ENCODE data around the gene PPP2R5D.

Gene PPP2R5D

DNA sequence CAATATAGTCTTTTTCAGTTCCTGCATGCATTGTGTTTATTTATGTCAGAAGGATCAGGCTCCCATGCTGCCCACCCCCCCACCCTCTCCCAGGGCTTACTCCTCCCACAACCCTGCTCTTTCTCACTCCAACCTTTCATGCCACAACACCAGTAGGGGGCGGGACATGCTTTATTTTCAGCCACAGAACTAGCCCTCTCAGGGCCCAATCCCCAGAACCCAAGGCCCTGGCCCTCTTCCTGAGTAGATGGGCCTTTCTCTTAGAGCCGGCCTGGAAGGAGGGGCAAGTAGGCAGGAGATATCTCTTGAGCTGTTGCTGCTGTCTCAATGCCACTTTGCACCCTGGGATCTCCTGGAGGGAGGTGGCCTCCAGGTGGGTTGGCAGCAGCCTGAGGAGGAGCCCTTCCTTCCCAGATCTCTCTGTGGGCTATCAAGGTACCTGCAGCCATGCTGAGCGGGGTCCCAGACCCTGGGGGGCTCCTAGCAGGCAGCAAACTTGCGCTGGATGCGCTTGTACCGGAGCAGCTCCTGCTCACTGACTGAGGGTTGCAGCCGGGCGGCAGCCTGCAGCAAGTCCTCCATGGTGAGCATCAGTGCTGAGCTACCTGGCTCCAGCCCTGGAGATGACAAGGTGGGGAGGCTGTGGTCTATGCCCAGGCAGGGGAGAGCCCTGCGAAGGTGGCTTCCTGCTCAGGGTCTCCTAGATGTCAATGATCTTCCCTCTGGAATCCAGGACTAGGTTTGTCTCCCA lies 20.3 kb upstream of the PPP2R5D start:
- DNase-seq: peak; percentile 27

DNA sequence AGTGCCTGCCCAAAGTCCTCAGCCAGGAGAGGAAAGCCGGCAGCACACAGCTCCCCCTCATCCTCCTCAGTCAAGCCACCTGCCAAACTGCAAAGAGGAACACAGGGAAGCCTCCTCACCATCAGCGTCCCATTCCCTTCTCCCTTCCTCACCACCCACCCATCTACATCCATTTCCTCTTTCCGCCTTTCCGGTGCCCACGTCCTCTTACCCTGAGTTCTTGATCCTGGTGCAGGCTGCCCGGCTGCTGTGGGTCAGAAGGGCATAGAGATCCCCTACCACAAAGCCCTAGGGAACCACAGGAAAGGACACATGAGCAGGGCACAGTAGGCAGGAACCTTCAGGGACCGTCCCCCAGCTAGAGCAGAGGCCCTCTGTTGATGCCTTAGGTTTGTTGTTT lies 17.8 kb upstream of the PPP2R5D start:
- DNase-seq: no peak

DNA sequence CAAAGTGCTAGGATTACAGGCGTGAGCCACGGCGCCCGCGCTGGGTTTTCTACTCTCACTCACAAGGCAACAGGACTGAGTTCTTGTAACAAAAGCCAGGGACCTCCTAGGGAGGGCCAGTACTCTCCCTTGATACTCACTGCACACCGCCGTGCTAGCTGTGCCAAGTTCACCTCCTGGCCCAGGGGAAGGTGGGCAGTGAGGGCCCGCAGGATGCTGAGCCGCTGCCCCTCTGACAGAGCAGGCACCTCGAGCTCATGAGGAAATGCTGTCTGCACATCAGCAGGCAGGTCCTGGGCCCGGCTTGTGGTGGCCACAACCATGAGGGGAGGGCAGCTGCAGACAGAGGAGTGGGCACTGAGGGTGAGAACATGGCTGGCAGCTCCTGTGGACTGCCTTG lies 17.1 kb upstream of the PPP2R5D start:
- DNase-seq: no peak

DNA sequence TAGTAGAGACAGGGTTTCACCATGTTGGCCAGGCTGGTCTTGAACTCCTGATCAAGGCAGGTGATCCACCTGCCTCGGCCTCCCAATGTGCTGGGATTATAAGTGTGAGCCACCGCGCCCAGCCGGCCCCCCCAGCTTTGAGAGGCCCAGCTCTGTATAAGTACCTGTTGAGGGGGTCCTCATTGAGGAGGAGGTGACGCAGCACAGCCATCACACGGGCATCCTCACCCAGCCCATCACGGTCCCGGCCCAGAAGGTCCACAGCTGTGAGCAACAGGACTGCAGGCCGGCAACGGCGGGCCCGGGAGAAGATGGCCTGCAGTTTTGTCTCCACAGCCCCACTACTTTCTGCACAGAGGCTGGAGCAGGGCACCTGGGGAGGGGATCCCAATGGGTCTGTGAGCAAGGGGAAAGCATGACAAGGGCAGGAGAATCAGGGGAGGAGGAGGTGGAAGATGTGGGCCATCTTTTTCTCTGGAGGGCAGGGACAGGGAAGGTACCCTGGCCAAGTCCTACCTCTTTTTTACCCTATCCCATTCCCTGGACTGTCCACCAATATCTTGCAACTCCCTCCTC lies 16.2 kb upstream of the PPP2R5D start:
- DNase-seq: no peak

DNA sequence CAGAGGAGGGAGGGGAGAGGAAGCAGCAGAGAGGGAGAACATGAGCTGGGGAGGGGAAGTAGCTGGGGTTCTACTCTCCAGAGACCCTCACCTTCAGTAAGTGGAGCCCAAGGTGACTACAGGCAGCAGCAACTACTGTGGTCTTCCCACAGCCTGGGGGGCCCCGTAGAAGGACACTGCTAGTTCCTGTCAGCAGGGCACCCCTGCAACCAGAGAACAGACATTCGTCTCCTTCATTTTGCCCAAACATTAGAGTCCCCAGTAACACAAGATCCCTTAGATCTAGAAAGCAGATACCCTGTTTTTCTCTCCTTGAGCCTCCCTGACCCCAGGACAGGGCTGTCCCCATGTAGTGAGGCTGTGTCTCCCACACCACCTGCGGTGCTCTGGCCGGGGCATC lies 15.6 kb upstream of the PPP2R5D start:
- no peak for DNase-seq

DNA sequence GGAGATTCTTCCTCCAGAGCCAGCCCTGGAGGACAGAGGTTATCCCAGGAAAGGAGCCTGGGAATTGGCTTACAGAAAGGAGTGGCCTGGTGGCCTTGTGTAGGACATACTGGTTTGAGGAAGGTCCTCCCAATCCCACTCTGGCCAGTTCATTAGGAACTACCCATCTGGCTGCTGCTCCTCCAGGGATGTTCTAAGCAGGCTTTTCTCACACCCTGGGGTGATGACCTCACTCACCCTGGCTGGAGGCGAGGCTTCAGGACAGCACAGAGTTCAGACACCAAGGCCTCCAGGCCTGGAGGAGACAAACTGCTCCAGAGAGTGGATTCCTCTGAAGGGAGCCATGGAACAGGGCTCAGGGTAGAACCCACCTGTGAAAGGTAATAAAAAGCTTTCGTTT lies 14.9 kb upstream of the PPP2R5D start:
- no peak for DNase-seq

DNA sequence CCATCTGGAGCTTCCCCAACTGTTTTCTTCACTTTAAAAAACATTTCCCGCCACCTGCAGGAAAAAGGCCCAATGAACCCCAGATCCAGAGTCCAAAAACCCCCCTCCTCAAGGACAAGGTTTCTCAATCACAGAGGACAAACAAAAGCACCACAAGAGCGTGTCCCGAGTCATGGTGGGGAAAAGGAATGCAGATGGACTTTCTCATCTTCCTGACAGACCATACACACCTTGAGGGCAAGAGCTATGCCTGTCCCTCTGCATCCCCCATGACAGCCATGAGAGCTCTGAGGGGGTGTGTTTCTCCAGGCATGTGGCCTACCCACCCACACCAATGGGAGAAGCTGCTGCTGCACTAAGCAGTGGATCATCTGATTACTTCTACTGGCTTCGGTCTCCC lies 14.4 kb upstream of the PPP2R5D start:
- no peak for DNase-seq

DNA sequence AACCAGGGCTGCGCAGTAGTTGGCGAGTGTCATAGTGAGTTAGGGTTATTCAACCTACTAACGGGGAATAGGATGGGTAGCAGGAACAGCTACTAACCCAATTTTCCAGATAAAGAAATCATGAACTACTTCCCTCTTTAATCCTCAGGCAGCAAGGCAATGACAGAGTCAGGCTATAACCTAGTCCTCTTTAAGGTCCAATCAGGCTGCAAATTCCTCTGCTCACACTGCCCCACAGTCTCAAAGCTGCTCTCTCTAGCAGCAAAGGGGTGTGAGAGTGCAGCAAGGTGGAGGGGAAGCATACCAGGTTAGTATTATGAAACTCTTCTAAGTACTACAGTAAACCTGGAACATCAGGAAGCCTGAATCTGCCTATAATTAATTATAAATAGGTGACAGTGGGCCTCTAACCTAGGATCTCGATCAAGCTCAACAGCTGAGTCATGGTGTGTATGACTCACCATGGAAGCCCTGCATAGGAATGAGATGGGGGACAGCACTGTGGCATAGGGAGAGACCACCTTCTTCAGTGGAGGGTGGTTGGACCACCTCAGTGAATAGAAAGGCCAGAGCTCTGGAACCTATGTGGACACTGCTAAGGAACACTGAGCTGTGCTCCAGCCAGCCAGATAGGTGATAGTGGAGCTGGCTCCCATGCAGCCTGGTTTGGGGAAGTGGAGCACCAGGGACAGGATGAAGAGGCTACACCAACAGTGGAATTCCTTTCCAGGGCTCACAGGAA lies 13.3 kb upstream of the PPP2R5D start:
- DNase-seq: no peak

DNA sequence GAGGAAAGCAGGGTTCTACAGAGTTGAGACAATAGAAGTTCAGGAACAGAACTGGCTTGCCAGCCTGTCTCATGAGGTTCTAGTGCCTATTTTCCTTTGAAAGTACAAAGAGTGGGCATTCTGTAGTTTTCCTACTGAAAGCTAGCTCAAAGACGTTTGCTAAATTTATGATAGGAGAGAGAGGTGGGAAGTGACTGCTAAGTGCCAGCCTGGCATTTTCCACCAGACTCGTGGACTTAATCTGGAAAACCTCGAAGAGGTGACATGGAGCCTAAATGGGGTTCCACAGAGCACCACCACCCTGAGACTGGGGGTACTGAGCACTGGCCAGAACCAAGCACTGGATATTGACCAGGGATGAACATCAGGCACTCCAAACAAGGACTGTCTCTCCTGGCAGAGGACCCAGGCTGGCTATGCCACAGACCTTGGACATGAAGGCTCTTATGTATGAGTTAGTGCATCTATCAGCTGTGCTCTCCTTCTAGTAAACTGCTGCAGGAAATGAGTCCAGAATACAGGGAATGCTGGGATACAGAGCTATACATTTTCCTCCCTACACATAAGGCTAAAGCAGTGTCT lies 12.5 kb upstream of the PPP2R5D start:
- no peak for DNase-seq

DNA sequence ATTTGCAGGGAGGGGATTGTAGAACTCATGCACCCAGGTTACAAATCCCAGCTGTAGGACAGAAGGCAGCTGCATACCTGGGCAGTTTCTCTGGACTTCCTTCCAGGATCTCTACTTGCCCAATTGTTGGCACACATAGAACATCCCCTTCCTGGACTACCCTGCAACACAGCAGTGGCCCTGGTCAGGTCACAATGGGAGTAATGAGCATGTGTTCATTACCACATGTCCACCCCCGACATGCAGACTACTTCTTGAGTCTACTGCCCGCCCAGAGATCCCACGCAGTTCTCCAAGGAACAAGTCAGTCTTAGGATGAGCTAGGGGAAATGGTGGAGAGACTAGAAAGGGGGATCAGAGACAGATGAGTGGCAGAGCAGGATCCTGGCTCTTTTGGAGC lies 10.4 kb upstream of the PPP2R5D start:
- no peak for DNase-seq

DNA sequence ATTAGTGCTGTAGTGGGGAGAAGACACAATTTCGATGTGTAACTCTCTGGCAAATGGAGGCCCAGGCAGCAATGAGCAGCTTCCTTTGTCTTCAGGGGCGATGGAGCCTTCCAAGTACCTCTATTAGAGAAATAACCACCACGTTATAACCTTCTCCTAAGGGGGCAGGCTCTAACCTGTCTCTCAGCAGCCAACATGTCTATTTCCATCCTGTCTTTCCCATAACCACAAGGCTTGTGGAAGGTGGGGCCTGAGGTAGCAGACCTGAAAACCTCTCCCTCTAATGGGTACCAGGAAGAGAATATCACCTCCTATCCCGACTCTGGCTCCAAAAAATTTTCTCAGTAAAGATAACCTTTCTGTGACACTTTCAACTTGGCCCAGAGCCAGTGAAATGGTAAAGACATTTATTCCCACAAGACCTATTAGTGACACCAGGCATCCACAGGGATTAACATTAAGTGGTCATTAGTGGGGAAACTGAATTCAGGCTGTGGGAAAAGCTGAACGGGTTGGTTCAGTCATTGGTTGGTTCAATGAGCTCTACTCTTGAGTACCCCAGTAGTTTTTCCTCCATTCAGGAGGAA lies 9.4 kb upstream of the PPP2R5D start:
- DNase-seq: peak; percentile 58

DNA sequence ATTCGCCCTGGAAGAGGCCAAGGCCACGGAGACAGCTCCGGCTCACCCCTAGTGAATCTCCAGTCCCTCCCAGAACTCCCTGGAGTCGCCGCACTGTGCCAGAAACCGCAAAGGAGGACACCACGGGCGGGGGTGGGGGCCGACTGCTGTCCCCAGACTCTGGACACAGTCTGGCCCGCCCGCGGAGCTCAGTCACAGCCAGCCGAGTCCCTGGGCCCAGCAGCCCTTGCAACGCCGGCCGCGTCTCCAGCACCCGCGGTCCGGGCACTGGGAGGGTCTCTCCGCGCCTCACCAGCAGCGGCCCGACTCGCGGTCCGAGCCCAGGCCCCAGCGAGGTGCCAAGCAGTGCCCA lies 5.9 kb upstream of the PPP2R5D start:
- no peak for DNase-seq

DNA sequence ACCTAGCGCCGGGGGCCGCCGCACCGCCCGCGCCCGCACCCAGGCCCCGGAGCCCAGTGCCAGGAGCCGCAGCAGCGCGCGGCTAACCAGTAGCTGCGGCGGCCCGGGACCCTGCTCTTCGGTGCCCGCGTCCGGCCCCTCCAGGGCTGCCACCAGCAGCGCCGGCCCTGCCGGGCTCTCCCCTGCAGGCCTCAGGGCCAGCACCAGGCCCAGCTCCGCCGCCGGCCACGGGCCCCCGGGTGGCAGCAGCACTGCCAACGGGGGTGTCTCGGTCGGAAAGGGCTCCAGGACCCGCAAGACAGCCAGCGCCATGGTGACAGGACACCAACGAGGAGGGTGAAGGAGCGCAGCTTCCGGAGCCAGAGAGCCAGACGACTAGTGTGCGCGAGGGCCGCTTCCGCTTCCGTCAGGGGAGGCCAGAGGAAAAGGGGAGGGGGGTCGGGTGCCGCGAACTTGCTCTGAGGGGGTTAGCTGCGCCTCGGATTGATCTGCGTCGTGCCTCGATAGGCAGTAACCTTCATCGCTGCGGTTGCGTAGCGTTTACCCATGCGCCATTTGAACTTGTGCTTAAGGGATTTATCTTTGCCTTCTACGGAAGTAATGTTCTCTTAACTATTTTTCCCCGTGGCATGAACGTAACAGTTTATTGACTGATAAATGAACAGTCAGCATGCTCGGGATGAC lies 5.4 kb upstream of the PPP2R5D start, which contains the start of gene PEX6:
PEX6 (minus strand) TSS at position 343 of the 684 bp plus-strand sequence; CDS start at position 312, 31 bp downstream.
- peak; percentile 95 for DNase-seq

DNA sequence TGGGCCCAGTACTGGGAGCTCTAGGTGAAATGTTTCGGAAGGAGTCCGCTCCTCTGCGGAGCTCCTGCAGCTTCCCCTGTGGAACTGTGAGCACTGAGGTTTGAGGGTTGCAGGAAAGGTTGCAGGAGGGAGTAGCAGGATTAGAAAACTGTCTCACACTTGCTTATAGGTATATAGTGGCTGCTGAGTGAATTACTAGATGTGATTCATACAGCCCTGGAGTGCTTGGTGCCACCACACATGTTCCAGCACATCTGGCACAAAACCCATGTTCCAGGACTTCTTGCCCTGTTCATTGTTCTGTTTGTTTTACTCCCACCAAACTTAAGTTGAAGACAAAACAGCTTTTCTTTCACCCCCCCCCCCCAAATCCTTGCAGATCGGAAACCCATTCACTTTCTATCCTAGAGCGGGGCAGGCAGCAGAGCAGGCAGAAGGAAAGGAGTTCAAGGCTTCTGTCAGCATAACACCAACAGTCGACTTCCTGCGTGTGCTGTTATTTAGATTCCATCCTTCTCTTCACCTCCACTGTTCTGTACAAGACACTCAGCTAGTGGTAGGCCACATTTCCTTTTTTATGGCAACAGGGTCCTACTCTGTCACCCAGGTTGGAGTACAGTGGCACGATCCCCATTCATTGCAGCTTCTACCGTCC lies 4.7 kb upstream of the PPP2R5D start:
- DNase-seq: peak; percentile 77

DNA sequence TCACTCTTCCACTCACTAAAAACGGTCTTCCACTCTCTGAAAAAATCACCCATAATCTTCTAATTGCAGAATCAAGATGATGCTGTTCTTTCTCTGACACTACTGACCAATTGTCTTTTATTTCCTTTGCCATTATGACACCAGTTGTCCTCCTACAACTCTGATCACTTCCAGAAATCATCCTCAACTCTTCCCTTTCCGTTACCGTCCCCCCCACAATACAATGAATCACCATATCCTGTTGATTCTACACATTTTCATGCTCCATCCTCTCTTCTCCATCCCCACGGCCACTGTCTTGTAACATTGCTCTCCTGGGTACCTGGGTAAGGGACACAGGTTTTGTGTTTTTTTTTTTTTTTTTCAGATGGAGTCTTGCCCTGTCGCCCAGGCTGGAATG lies 2.5 kb upstream of the PPP2R5D start:
- DNase-seq: no peak

DNA sequence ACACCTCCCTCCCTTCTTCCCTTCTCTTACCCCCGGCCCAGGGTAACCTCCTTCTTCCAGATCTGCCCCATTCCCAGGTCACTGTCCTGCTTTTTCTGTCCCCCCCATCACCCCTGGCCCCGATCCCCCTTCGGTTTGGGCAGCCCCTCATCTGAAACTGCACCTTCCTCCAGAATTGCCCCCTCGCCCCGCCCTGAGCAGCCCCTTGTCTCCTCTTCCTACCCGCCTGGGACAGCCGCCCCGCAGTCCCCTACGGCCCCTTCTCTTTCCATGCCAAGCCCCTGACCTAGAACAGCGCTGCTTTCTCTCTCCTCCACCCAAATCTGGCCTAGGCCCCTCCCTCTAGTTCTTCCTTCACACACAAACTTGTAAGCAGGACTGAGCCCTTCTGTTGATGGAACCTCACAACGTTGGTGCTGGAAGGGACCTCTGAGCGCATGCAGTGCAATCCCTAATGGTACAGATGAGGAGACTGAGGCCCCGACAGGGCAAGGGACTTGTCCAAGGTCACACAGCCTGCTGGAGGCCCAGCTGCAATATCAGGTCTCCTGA lies 630 bp downstream of the PPP2R5D start:
- no peak for DNase-seq

DNA sequence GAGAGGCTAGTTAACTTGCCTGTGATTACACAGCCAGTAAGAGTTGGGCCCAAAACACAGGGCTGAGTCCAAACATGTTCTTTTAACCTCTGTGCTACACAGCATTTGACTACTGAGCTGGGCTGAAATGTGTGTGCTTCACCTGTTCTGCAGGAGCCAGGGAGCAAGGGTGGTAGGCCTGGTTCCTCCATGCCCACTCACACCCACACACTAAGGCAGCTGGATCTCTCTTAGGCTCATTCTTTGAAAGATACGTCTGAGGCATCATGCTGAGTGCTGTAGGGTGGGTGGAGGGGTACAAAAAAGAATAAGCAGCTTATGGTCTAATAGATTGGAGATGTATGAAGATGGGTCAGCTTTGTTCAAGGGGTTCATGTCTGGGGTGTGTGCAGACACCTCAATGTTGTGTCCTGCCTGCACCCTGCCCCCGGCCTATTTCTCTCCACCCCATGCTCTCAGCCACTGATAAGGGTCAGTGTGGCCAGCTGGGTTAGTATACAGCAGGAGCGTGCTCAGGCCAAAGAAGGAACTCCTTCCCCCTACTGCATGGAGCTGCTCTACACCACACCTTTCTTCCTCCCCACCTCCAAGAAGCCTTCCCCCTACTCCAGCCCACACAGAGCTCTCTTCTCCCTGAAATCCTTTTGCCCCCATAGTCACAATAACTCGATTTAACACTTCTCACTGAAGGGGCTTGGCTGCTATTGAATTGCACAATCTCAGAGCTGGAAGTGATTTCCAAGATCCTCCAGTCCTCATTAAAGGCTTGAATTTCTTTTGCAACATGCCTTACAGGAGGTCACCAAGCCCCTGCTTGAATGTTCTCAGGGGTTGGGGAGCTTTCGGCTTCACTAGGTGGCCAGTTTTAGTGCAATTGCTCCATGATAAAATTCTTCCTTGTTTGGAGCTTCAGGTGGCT lies 3.4 kb downstream of the PPP2R5D start:
- DNase-seq: no peak

DNA sequence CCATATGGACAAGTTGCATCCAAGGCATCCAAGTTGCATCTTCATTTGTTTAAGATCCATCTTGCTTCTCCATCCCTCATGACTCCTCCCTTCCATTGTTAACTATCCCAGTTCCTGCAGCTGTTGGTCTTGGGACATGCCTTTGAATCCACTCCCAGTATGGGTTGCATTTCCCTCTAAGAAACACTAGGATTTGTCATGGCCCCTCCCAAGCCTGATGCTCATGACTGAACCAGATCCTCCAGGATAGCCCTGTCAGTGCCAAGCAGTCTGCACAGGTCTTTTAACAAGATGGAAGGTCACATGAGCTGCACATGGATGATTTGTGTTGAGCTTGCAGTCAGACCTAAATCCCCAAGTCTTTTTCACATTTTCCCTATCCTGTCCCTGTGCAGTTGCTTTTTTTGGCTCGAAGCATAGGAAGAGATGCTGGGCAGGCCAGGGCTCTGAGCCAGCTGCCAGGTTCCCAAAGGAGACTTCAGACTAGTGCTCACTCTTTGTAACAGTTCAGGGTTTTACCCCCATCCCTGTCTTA lies 4.2 kb downstream of the PPP2R5D start:
- DNase-seq: no peak

DNA sequence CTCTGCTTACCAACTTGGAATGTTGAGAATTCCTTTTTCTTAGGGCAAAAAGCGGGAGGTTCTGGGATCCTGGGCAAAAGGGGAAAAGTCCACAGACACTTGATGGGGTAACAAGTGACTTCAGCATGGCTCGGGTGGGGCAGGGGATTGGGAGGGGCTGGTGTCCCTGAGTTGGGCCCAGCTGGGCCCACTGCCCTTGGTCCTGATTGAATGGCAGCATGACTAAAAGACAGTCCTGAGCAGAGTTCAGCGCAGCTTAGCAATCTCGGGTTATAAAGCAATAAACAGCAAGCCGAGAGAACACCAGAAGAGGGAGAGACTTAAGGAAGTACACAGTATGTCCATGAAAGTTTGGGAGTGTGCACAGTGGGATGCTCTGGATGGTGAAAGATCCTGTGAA lies 5.6 kb downstream of the PPP2R5D start:
- DNase-seq: no peak

DNA sequence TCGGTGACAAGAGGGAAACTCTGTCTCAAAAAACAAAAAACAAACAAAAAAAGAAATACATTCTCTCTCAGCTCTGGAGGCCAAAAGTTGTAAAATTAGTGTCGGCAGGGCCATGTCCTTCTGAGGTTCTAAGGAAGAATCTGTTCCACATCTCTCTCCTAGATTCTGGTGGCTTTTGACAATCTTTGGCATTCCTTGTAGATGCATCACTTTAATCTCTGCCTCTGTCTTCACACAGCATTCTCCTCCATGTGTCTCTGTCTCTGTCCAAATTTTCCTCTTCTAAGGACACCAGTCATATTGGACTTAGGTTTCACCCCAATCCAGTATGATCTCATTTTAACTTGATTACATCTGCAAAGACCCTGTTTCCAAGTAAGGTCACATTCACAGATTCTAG lies 9.1 kb downstream of the PPP2R5D start:
- no peak for DNase-seq

DNA sequence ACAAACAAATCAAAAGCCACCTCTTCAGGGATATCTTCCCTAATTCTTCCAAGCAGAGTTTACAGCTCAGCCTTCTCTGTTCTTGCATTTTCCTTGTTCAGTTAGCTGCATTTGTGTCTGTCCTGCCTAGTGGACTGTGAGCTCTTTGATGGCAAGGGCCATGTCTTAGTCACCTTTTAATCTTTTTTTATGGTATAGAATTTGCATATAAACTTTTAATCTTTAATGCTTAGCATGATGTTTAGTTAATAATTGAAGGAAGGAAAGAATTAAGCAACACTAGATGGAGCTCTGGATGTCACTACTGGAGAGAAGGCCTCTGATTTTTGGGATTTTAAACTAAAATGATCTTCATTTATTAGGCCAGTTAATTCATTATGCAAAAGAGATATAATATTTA lies 12.1 kb downstream of the PPP2R5D start:
- no peak for DNase-seq
